Measurements from ENCODE around the gene CX3CR1.
"Not testable (repeated sequence)": the region's sequence is repeated elsewhere in the genome, so short reads cannot be mapped to it uniquely, and the experiment has no call there.

CX3CR1 gene

GRCh38 chr3:39323494-39323893, 43.7 kb upstream of the CX3CR1 start:
- ChIA-PET CTCF (no interaction called here), POLR2A (no interaction called here)
- no peak for TF ChIP-seq FOXA1 (IDR thresholded peaks at IDR 0.05)
- no peak for TF ChIP-seq ARNT (IDR thresholded peaks at IDR 0.05)
- TF ChIP-seq ZNF384 (IDR thresholded peaks at IDR 0.05), result no peak
- TF ChIP-seq ELF4 (IDR thresholded peaks at IDR 0.05), result no peak
- no peak for TF ChIP-seq PKNOX1 (IDR thresholded peaks at IDR 0.05)
- TF ChIP-seq FOXK2 (IDR thresholded peaks at IDR 0.05), result no peak
- TF ChIP-seq SUZ12 (IDR thresholded peaks at IDR 0.05), result no peak
- TF ChIP-seq L3MBTL2 (conservative IDR thresholded peaks at IDR 0.05), result no peak
- no peak for TF ChIP-seq TARDBP (IDR thresholded peaks at IDR 0.05)
- TF ChIP-seq LEF1 (IDR thresholded peaks at IDR 0.05; ENCODE audit: borderline replicate concordance), result no peak
- no peak for TF ChIP-seq HDGF (IDR thresholded peaks at IDR 0.05; ENCODE audit: borderline replicate concordance)
- TF ChIP-seq CTBP1 (IDR thresholded peaks at IDR 0.05; ENCODE audit: borderline replicate concordance), result no peak
- TF ChIP-seq FOXM1 (IDR thresholded peaks at IDR 0.05; ENCODE audit: borderline replicate concordance), result no peak
- no peak for TF ChIP-seq NFRKB (IDR thresholded peaks at IDR 0.05)
- DNase-seq (ENCODE audit: extremely low spot score), result no peak

GRCh38 chr3:39322936-39323335, 43.1 kb upstream of the CX3CR1 start:
- ChIA-PET POLR2A (no interaction called here), CTCF (no interaction called here)
- no peak for TF ChIP-seq SP1 (IDR thresholded peaks at IDR 0.05)
- no peak for TF ChIP-seq ARNT (IDR thresholded peaks at IDR 0.05)
- TF ChIP-seq PKNOX1 (IDR thresholded peaks at IDR 0.05), result no peak
- no peak for TF ChIP-seq TARDBP (IDR thresholded peaks at IDR 0.05)
- TF ChIP-seq SUZ12 (IDR thresholded peaks at IDR 0.05), result no peak
- DNase-seq (ENCODE audit: extremely low spot score), result no peak

- CTCF ChIA-PET; DNase-seq (ENCODE audit: extremely low spot score); POLR2A ChIA-PET: not testable (repeated sequence)
Measured at GRCh38 chr3:39322209-39322715, 42.4 kb upstream of the CX3CR1 start.

- CTCF ChIA-PET; DNase-seq (ENCODE audit: extremely low spot score); POLR2A ChIA-PET: not testable (repeated sequence)
Measured at GRCh38 chr3:39321574-39321983, 41.7 kb upstream of the CX3CR1 start.

GRCh38 chr3:39319249-39319648, 39.4 kb upstream of the CX3CR1 start:
- DNase-seq (ENCODE audit: extremely low spot score), result no peak
- POLR2A ChIA-PET, result no interaction called here
- no peak for TF ChIP-seq ZNF384 (IDR thresholded peaks at IDR 0.05)
- TF ChIP-seq SUZ12 (IDR thresholded peaks at IDR 0.05), result no peak
- CTCF ChIA-PET, result no interaction called here

GRCh38 chr3:39318301-39318700, 38.5 kb upstream of the CX3CR1 start:
- CTCF ChIA-PET, result no interaction called here
- POLR2A ChIA-PET, result no interaction called here
- no peak for TF ChIP-seq L3MBTL2 (conservative IDR thresholded peaks at IDR 0.05)
- no peak for TF ChIP-seq PKNOX1 (IDR thresholded peaks at IDR 0.05)
- no peak for TF ChIP-seq FOXA1 (IDR thresholded peaks at IDR 0.05)
- DNase-seq (ENCODE audit: extremely low spot score), result no peak

DNA sequence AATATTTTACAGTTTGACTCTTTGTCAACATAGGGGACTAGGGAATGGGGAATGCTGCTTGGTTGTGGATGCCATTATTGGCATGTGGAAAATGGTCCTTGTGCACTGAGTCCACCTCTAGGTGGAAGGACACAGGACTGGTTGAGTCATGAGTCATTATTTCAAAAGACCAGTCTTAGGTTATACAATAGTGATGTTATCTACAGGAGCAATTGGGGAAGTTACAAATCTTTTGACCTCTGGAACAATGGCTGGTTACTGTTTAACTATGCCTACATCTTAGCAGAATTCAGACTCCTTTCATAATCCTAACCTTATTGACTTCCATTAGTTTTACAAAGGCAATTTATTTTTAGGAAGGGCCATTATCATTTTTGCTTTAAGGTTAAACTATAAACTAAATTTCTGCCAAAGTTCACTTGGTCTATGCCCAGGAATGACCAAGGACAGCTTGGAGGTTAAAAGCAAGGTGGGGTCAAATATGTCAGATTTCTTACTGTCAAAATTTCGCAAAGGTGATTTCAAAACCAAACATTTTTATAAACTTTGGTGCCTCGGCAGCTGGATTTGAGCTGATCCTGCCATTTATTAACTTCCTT, 37.8 kb upstream of the CX3CR1 start:
- ChIA-PET CTCF (no interaction called here), POLR2A (no interaction called here)
- no peak for DNase-seq (ENCODE audit: extremely low spot score)
- TF ChIP-seq FOXA1 (IDR thresholded peaks at IDR 0.05) (no peak), HDGF (IDR thresholded peaks at IDR 0.05; ENCODE audit: borderline replicate concordance) (no peak), FOXK2 (IDR thresholded peaks at IDR 0.05) (no peak), NFRKB (IDR thresholded peaks at IDR 0.05) (no peak), ARNT (IDR thresholded peaks at IDR 0.05) (no peak), SP1 (IDR thresholded peaks at IDR 0.05) (no peak), CTBP1 (IDR thresholded peaks at IDR 0.05; ENCODE audit: borderline replicate concordance) (no peak), SUZ12 (IDR thresholded peaks at IDR 0.05) (no peak), ELF4 (IDR thresholded peaks at IDR 0.05) (no peak), PKNOX1 (IDR thresholded peaks at IDR 0.05) (no peak), L3MBTL2 (conservative IDR thresholded peaks at IDR 0.05) (no peak), BHLHE40 (IDR thresholded peaks at IDR 0.05; ENCODE audit: borderline replicate concordance) (no peak), ZNF384 (IDR thresholded peaks at IDR 0.05) (no peak), LEF1 (IDR thresholded peaks at IDR 0.05; ENCODE audit: borderline replicate concordance) (no peak), FOXM1 (IDR thresholded peaks at IDR 0.05; ENCODE audit: borderline replicate concordance) (no peak), TARDBP (IDR thresholded peaks at IDR 0.05) (no peak)
